A549 treated with AZD2906 at 1 μM for 4 hours (cell line): Measurements from ENCODE around the gene FLT3LG. TPM values are rescaled to one million over a fixed set of nuclear protein-coding genes. Genes with fewer than 3 reads are reported as not detected.

ENCODE experiments used
- total RNA-seq: library from RNA; stranded (reverse); fragments of 200-300 nt; extraction: Qiagen RNA extraction; gene quantifications from 5 replicates; pipeline ENCODE4 v1.2.3, GENCODE V29; 2022

The FLT3LG gene
- 1.1 to 1.7 TPM (median 1.3 TPM) in 5 replicates for total RNA-seq

GRCh38 chr19:49473868-49474541 is at the start of gene FLT3LG:
FLT3LG (plus strand) TSS chr19:49474215; CDS start chr19:49474640, 425 bp downstream.

GRCh38 chr19:49425178-49425577 is 48.8 kb upstream of the FLT3LG start, which contains the start of gene GFY:
GFY (plus strand) TSS chr19:49425388; CDS start chr19:49426431, 1,043 bp downstream.

GRCh38 chr19:49441210-49441959 is 32.6 kb upstream of the FLT3LG start, which contains the start of gene SLC17A7:
SLC17A7 (minus strand) TSS chr19:49441527; CDS start chr19:49441379, 148 bp downstream.

GRCh38 chr19:49451430-49452181 is 22.4 kb upstream of the FLT3LG start, which contains the start of gene PIH1D1:
PIH1D1 (minus strand) TSS chr19:49451814; CDS start chr19:49451574, 240 bp downstream.

GRCh38 chr19:49453013-49453756 is 20.8 kb upstream of the FLT3LG start, which contains the start of gene ALDH16A1:
ALDH16A1 (plus strand) TSS chr19:49453225; CDS start chr19:49453332, 107 bp downstream.

GRCh38 chr19:49487277-49488045 is 13.4 kb downstream of the FLT3LG start, which contains the start of gene RPL13A:
RPL13A (plus strand) TSS chr19:49487608; CDS start chr19:49487630, 22 bp downstream.

Other genes with a start within 250 kb of the FLT3LG start
- 0.74 to 1.3 TPM (median 1.1 TPM) in 5 replicates for gene SLC6A16, start 149.0 kb upstream of the FLT3LG start, total RNA-seq
- gene CD37, start 138.8 kb upstream of the FLT3LG start, total RNA-seq: not detected in 5 replicates
- gene TEAD2, start 111.8 kb upstream of the FLT3LG start, total RNA-seq: 12.3 to 18.5 TPM (median 16.9 TPM) in 5 replicates
- 0.23 to 0.88 TPM (median 0.64 TPM) in 5 replicates for gene DKKL1, start 110.3 kb upstream of the FLT3LG start, total RNA-seq
- 0.10 TPM in 1 of 5 replicates, not detected in the others for gene KASH5, start 86.0 kb upstream of the FLT3LG start, total RNA-seq
- not detected in 5 replicates for gene PTH2, start 50.8 kb upstream of the FLT3LG start, total RNA-seq
- 0.12 to 0.27 TPM (median 0.16 TPM) in 5 replicates for gene GFY, start 48.8 kb upstream of the FLT3LG start, total RNA-seq
- gene SLC17A7, start 32.7 kb upstream of the FLT3LG start, total RNA-seq: 0.49 to 0.71 TPM (median 0.60 TPM) in 5 replicates
- gene PIH1D1, start 22.4 kb upstream of the FLT3LG start, total RNA-seq: 87.3 to 93.9 TPM (median 89.3 TPM) in 5 replicates
- gene ALDH16A1, start 21.0 kb upstream of the FLT3LG start, total RNA-seq: 15.9 to 24.2 TPM (median 23.6 TPM) in 5 replicates
- 3,944 to 4,526 TPM (median 4,133 TPM) in 5 replicates for gene RPL13A, start 13.4 kb downstream of the FLT3LG start, total RNA-seq
- 3,950 to 4,247 TPM (median 3,984 TPM) in 5 replicates for gene RPS11, start 22.2 kb downstream of the FLT3LG start, total RNA-seq
- 24.3 to 33.5 TPM (median 29.7 TPM) in 5 replicates for gene FCGRT, start 38.4 kb downstream of the FLT3LG start, total RNA-seq
- gene RCN3, start 53.8 kb downstream of the FLT3LG start, total RNA-seq: 1.4 to 3.0 TPM (median 2.4 TPM) in 5 replicates
- 87.6 to 112 TPM (median 109 TPM) in 5 replicates for gene NOSIP, start 106.3 kb downstream of the FLT3LG start, total RNA-seq
- gene PRRG2, start 107.1 kb downstream of the FLT3LG start, total RNA-seq: 0.85 to 1.1 TPM (median 0.96 TPM) in 5 replicates
- gene PRR12, start 117.0 kb downstream of the FLT3LG start, total RNA-seq: 31.0 to 38.2 TPM (median 37.4 TPM) in 5 replicates
- gene RRAS, start 165.9 kb downstream of the FLT3LG start, total RNA-seq: 105 to 173 TPM (median 169 TPM) in 5 replicates
- gene SCAF1, start 168.0 kb downstream of the FLT3LG start, total RNA-seq: 50.8 to 69.8 TPM (median 67.0 TPM) in 5 replicates
- gene IRF3, start 191.6 kb downstream of the FLT3LG start, total RNA-seq: 83.6 to 102 TPM (median 97.5 TPM) in 5 replicates
- 57.1 to 73.6 TPM (median 72.4 TPM) in 5 replicates for gene BCL2L12, start 191.7 kb downstream of the FLT3LG start, total RNA-seq
- gene PRMT1, start 203.1 kb downstream of the FLT3LG start, total RNA-seq: 403 to 431 TPM (median 410 TPM) in 5 replicates
- gene ADM5, start 215.4 kb downstream of the FLT3LG start, total RNA-seq: 2.9 to 5.7 TPM (median 5.0 TPM) in 5 replicates
- gene CPT1C, start 216.9 kb downstream of the FLT3LG start, total RNA-seq: 9.8 to 15.7 TPM (median 12.9 TPM) in 5 replicates